ENCODE data around the gene DGKD.

DGKD gene

DNA sequence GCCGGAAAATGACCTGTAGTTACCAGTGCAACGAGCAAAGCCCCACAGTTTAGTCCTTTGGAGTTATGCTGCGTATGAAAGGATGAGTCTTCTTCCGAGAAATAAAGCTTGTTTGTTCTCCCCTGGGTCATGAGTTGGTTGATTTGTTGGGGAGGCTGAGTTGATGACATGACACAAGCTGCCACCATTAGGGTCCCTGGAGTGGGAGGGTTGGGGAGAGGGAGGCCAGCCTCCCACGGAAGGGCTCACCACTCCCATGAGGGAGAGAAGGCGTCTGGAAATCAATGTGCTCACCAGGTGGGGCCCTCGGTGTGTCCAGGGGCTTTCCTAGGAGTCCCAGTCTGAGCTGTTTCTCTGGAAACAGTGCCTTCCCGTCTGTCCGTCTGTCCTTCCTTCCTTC is 7.4 kb upstream of the DGKD start:
- no peak for DNase-seq
- no peaks in the 10 kb centered on the region for H3K36me3 ChIP-seq (ENCODE audit: control insufficient read depth in 4 of 4, insufficient read depth in 4 of 4, low read length in 3 of 4)
- H3K27ac ChIP-seq (ENCODE audit: insufficient read depth in 1 of 2, low read depth in 1 of 2, low read length in 2 of 2, poor library complexity in 1 of 2, severe bottlenecking in 2 of 2): no peak overlapping the region
- ChIA-PET CTCF (interaction anchor here (1.4 to 2.2 kb wide), 3 partner anchors 9 to 15 kb away, joined by 5 to 6 read pairs (median 5); no protein-coding TSS in a partner anchor), POLR2A (no interaction called here)
- H3K4me1 ChIP-seq (ENCODE audit: control extremely low read depth in 1 of 4, control insufficient read depth in 4 of 4, insufficient read depth in 4 of 4, low read length in 3 of 4): peaks cover 21 to 31% (median 29%) of the 10 kb centered on the region in 4 experiments
- 100% methylated on average over 8 of the region's 9 CpGs for WGBS (ENCODE audit: insufficient coverage)
- H3K9me3 ChIP-seq (ENCODE audit: control extremely low read depth in 1 of 5, control insufficient read depth in 4 of 5, insufficient read depth in 2 of 5, low read depth in 1 of 5, low read length in 4 of 5): no peaks in the 10 kb centered on the region
- peaks cover 0 to 2% (median 0%) of the 10 kb centered on the region in 5 experiments for H3K27me3 ChIP-seq (replicated peaks in 2 of 5; ENCODE audit: control insufficient read depth in 4 of 5, insufficient read depth in 5 of 5, low read length in 4 of 5)
- no peak overlapping the region for H3K4me3 ChIP-seq (ENCODE audit: control insufficient read depth in 1 of 7, extremely low read depth in 1 of 7, insufficient read depth in 4 of 7, low read depth in 2 of 7, low read length in 6 of 7)

DNA sequence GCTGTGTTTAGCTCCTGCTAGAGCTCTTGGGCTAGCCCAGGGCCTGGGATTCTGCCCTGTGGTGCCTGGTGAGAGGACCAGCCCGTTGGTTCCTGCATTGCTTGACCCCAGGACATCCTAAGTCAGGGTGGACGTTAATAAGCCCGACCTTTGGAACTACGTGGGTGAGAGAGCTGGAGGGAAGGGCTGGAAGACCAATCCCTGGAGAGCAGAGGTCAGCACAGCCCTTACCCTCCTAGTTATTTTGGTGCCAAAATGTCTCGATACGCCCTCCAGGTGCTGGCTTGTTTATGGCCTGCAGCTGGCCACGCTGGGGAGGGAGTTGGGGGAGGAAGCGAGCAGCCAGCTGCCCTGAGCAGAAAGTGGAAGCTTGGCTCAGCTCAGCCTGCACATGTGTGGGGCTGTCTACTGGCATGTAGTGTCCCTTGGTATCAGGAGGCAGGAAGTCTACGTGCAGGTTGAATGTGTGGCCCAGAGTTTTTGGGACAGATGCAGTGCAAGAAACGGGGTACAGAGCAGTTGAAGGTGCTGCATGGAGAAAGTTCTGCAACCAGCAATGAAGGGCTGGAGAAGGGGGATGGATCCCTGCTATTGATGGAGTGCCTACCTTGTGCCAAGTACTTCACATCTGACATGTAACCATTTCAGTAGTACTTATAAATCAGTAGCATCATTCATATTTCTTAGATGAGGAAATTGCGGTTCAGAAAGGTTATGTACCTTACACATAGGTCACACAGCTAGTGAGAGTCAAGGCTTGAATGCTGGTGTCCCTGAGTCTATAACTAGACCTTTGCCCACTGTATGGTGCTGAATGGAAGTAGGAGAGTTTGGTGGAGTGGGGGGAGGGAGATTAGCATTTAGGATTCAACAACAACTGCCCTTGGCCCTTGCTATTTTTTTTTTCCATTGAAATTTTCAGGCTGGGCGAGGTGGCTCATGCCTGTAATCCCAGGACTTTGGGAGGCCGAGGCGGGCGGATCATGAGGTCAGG is 5.0 kb upstream of the DGKD start:
- H3K4me1 ChIP-seq (ENCODE audit: control extremely low read depth in 1 of 4, control insufficient read depth in 4 of 4, insufficient read depth in 4 of 4, low read length in 3 of 4): peaks cover 21 to 47% (median 41%) of the 10 kb centered on the region in 4 experiments
- CTCF ChIA-PET: interaction anchor here (0.9 to 1.7 kb wide), 4 partner anchors 15 to 37 kb away, joined by 3 to 5 read pairs (median 4); no protein-coding TSS in a partner anchor
- POLR2A ChIA-PET: interaction anchor here (1.0 kb wide), 1 partner anchor 18 kb away, joined by 4 read pairs; no protein-coding TSS in a partner anchor
- H3K27me3 ChIP-seq (replicated peaks in 2 of 5; ENCODE audit: control insufficient read depth in 4 of 5, insufficient read depth in 5 of 5, low read length in 4 of 5): peaks cover 0 to 2% (median 0%) of the 10 kb centered on the region in 5 experiments
- peak in 2 of 3 donors; percentile 85 to 89 for DNase-seq
- no peaks in the 10 kb centered on the region for H3K36me3 ChIP-seq (ENCODE audit: control insufficient read depth in 4 of 4, insufficient read depth in 4 of 4, low read length in 3 of 4)
- H3K27ac ChIP-seq (ENCODE audit: insufficient read depth in 1 of 2, low read depth in 1 of 2, low read length in 2 of 2, poor library complexity in 1 of 2, severe bottlenecking in 2 of 2): no peak overlapping the region
- peak overlapping the region in 3 of 7 experiments; percentile 3 to 46 (median 16) for H3K4me3 ChIP-seq (ENCODE audit: control insufficient read depth in 1 of 7, extremely low read depth in 1 of 7, insufficient read depth in 4 of 7, low read depth in 2 of 7, low read length in 6 of 7)
- WGBS (ENCODE audit: insufficient coverage): 53% methylated on average over 5 of the region's 15 CpGs
- H3K9me3 ChIP-seq (ENCODE audit: control extremely low read depth in 1 of 5, control insufficient read depth in 4 of 5, insufficient read depth in 2 of 5, low read depth in 1 of 5, low read length in 4 of 5): no peaks in the 10 kb centered on the region

DNA sequence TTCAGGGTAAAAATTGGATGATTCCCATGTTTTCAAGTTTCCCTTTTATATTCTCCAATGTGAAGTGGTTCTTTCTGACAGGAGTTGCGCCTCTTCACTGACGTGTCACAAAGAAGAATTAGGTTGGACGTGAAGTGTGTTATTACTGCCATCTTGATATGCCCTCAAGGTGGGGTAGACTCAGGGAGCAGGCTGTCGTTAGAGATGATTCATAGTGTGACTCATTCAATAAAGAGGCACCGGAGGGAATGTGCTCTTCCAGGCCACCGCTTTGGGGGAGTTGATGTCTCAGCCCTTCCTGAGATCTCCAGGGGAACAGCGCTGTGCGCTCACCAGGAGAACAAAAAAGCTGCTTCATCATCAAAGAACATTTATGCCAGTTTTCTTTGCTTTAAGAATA is 3.6 kb upstream of the DGKD start:
- Histone ChIP-seq H3K4me1 (ENCODE audit: control extremely low read depth in 1 of 4, control insufficient read depth in 4 of 4, insufficient read depth in 4 of 4, low read length in 3 of 4) (peaks cover 28 to 57% (median 49%) of the 10 kb centered on the region in 4 experiments), H3K27me3 (replicated peaks in 2 of 5; ENCODE audit: control insufficient read depth in 4 of 5, insufficient read depth in 5 of 5, low read length in 4 of 5) (peaks cover 0 to 2% (median 0%) of the 10 kb centered on the region in 5 experiments), H3K36me3 (ENCODE audit: control insufficient read depth in 4 of 4, insufficient read depth in 4 of 4, low read length in 3 of 4) (no peaks in the 10 kb centered on the region), H3K4me3 (ENCODE audit: control insufficient read depth in 1 of 7, extremely low read depth in 1 of 7, insufficient read depth in 4 of 7, low read depth in 2 of 7, low read length in 6 of 7) (no peak overlapping the region), H3K27ac (ENCODE audit: insufficient read depth in 1 of 2, low read depth in 1 of 2, low read length in 2 of 2, poor library complexity in 1 of 2, severe bottlenecking in 2 of 2) (no peak overlapping the region), H3K9me3 (ENCODE audit: control extremely low read depth in 1 of 5, control insufficient read depth in 4 of 5, insufficient read depth in 2 of 5, low read depth in 1 of 5, low read length in 4 of 5) (no peaks in the 10 kb centered on the region)
- peak; percentile 62 to 85 (median 79) for DNase-seq
- ChIA-PET POLR2A (no interaction called here), CTCF (interaction anchor here (0.7 to 1.7 kb wide), 2 partner anchors 17 to 408 kb away, joined by 3 to 4 read pairs; no protein-coding TSS in a partner anchor)
- WGBS (ENCODE audit: insufficient coverage): 53% methylated on average over 8 of the region's 8 CpGs

DNA sequence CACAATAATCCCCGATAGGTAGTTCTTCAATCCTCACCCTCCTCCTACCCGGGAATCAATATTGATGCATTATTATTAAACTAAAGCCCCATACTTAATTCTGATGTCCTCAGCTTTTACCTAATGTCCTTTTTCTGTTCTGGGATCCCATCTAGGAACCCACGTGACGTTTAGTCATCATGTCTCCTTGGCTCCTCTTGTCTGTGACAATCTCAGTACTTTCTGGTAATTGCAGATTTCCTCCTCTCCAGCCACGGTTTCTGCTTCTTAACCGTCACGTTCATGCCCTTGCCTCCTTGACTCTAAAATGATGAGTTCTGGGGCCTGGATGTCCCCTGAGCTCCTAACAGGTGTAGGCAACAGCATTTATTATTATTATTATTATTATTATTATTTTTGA is 2.9 kb upstream of the DGKD start:
- WGBS (ENCODE audit: insufficient coverage): 91% methylated on average over 4 of the region's 7 CpGs
- no peaks in the 10 kb centered on the region for H3K9me3 ChIP-seq (ENCODE audit: control extremely low read depth in 1 of 5, control insufficient read depth in 4 of 5, insufficient read depth in 2 of 5, low read depth in 1 of 5, low read length in 4 of 5)
- ChIA-PET CTCF (interaction anchor here (1.0 kb wide), 1 partner anchor 11 kb away, joined by 3 read pairs; no protein-coding TSS in a partner anchor), POLR2A (no interaction called here)
- peaks cover 0 to 2% (median 0%) of the 10 kb centered on the region in 5 experiments for H3K27me3 ChIP-seq (replicated peaks in 2 of 5; ENCODE audit: control insufficient read depth in 4 of 5, insufficient read depth in 5 of 5, low read length in 4 of 5)
- H3K4me1 ChIP-seq (ENCODE audit: control extremely low read depth in 1 of 4, control insufficient read depth in 4 of 4, insufficient read depth in 4 of 4, low read length in 3 of 4): peaks cover 34 to 64% (median 53%) of the 10 kb centered on the region in 4 experiments
- H3K4me3 ChIP-seq (ENCODE audit: control insufficient read depth in 1 of 7, extremely low read depth in 1 of 7, insufficient read depth in 4 of 7, low read depth in 2 of 7, low read length in 6 of 7): no peak overlapping the region
- H3K27ac ChIP-seq (ENCODE audit: insufficient read depth in 1 of 2, low read depth in 1 of 2, low read length in 2 of 2, poor library complexity in 1 of 2, severe bottlenecking in 2 of 2): no peak overlapping the region
- H3K36me3 ChIP-seq (ENCODE audit: control insufficient read depth in 4 of 4, insufficient read depth in 4 of 4, low read length in 3 of 4): no peaks in the 10 kb centered on the region
- DNase-seq: no peak

DNA sequence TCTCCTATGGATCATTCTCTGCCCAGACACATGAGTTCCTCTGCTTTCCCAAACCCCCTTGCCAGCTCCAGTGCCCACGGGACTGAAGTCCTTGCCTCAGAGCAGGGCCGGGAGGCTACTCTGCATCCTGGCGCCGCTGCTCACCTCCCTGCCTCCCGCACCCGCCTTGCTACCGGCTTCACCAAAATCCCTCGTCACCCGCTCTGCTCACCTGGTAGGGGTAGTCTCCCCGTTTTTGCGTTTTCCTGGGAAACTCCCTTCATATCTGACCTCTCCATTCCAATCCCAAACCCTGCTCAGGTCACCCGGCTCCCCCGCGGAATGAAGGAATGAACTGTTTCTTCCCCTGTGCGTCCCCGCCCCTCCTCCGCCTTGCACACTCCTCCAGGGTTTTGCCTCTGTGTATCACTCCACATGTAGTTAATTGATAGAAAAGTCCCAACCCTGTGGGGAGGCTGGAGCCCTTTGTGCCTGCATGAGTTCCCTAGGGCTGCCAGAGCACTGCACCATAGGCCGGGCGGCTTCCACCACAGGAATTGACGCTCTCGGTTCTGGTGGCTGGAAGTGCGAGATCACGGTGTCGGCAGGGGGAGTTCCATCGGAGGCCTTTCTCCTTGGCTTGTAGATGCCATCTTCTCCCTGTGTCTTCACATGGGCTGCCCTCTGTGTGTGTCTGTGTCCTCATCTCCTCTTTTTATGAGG is 2.0 kb upstream of the DGKD start:
- DNase-seq: no peak
- peaks cover 38 to 70% (median 56%) of the 10 kb centered on the region in 4 experiments for H3K4me1 ChIP-seq (ENCODE audit: control extremely low read depth in 1 of 4, control insufficient read depth in 4 of 4, insufficient read depth in 4 of 4, low read length in 3 of 4)
- ChIA-PET POLR2A (no interaction called here), CTCF (interaction anchor here (1.0 kb wide), 1 partner anchor 12 kb away, joined by 3 read pairs; no protein-coding TSS in a partner anchor)
- H3K9me3 ChIP-seq (ENCODE audit: control extremely low read depth in 1 of 5, control insufficient read depth in 4 of 5, insufficient read depth in 2 of 5, low read depth in 1 of 5, low read length in 4 of 5): no peaks in the 10 kb centered on the region
- WGBS (ENCODE audit: insufficient coverage): 96% methylated on average over 24 of the region's 25 CpGs
- no peak overlapping the region for H3K27ac ChIP-seq (ENCODE audit: insufficient read depth in 1 of 2, low read depth in 1 of 2, low read length in 2 of 2, poor library complexity in 1 of 2, severe bottlenecking in 2 of 2)
- no peaks in the 10 kb centered on the region for H3K36me3 ChIP-seq (ENCODE audit: control insufficient read depth in 4 of 4, insufficient read depth in 4 of 4, low read length in 3 of 4)
- peaks cover 0 to 2% (median 0%) of the 10 kb centered on the region in 5 experiments for H3K27me3 ChIP-seq (replicated peaks in 2 of 5; ENCODE audit: control insufficient read depth in 4 of 5, insufficient read depth in 5 of 5, low read length in 4 of 5)
- H3K4me3 ChIP-seq (ENCODE audit: control insufficient read depth in 1 of 7, extremely low read depth in 1 of 7, insufficient read depth in 4 of 7, low read depth in 2 of 7, low read length in 6 of 7): no peak overlapping the region

DNA sequence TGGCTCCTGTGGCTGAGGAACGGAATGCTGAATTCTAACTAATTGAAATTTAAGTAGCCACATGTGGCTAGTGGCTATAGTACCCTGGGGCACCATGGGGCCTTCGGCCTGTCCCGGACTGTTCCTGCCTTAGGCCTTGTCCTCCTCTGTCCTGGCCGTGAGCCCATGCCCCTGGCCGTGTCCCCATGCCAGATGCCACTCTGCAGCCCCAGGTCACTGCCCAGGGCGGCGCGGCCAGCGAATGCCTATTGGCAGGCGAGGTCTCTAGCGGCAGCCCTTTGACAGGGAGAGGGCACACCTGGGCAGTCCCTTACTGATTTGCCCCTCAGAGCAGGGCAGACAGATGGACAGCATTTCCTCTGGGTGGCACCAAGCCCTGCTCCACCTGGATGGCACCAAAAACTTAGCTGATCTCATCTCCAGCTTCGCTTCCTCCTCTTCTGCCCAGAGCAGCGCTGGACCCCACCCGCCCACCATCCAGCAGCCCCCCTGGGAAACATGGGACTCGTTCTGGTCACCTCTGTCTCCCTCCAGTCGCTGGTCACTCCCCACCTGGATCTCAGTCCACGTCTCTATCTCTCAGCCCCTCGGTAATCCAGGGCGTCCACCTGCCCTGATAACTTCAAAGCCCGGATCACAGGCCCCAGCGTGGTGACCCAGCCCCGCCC is 1.1 kb upstream of the DGKD start:
- no peak overlapping the region for H3K27ac ChIP-seq (ENCODE audit: insufficient read depth in 1 of 2, low read depth in 1 of 2, low read length in 2 of 2, poor library complexity in 1 of 2, severe bottlenecking in 2 of 2)
- ChIA-PET POLR2A (no interaction called here), CTCF (interaction anchor here (0.5 to 1.6 kb wide), 7 partner anchors 10 to 88 kb away, joined by 3 to 8 read pairs (median 3); no protein-coding TSS in a partner anchor)
- H3K4me1 ChIP-seq (ENCODE audit: control extremely low read depth in 1 of 4, control insufficient read depth in 4 of 4, insufficient read depth in 4 of 4, low read length in 3 of 4): peaks cover 43 to 78% (median 58%) of the 10 kb centered on the region in 4 experiments
- peak overlapping the region in 5 of 7 experiments; percentile 55 to 68 (median 64) for H3K4me3 ChIP-seq (ENCODE audit: control insufficient read depth in 1 of 7, extremely low read depth in 1 of 7, insufficient read depth in 4 of 7, low read depth in 2 of 7, low read length in 6 of 7)
- whole genome bisulfite sequencing (ENCODE audit: insufficient coverage): 80% methylated on average over 17 of the region's 22 CpGs
- DNase-seq: no peak
- H3K36me3 ChIP-seq (ENCODE audit: control insufficient read depth in 4 of 4, insufficient read depth in 4 of 4, low read length in 3 of 4): peaks cover 0 to 4% (median 0%) of the 10 kb centered on the region in 4 experiments
- no peaks in the 10 kb centered on the region for H3K9me3 ChIP-seq (ENCODE audit: control extremely low read depth in 1 of 5, control insufficient read depth in 4 of 5, insufficient read depth in 2 of 5, low read depth in 1 of 5, low read length in 4 of 5)
- peaks cover 0 to under 1% (median 0%) of the 10 kb centered on the region in 5 experiments for H3K27me3 ChIP-seq (replicated peaks in 2 of 5; ENCODE audit: control insufficient read depth in 4 of 5, insufficient read depth in 5 of 5, low read length in 4 of 5)
